Hematopoietic multipotent progenitor cell treated with erythropoietin and hydrocortisone succinate and interleukin-3 and kit ligand, for 8 days (in vitro differentiated cells): ENCODE results near the gene MEFV.
A peak's percentile ranks its signal among the peaks of the same experiment; 100 is the strongest.
"Not testable (repeated sequence)": the region's sequence is repeated elsewhere in the genome, so short reads cannot be mapped to it uniquely, and the experiment has no call there.

Source experiments
- DNase-seq: peaks from one replicate; pipeline ENCODE4 v3.0.0-alpha.2; 2015

Gene MEFV

DNA sequence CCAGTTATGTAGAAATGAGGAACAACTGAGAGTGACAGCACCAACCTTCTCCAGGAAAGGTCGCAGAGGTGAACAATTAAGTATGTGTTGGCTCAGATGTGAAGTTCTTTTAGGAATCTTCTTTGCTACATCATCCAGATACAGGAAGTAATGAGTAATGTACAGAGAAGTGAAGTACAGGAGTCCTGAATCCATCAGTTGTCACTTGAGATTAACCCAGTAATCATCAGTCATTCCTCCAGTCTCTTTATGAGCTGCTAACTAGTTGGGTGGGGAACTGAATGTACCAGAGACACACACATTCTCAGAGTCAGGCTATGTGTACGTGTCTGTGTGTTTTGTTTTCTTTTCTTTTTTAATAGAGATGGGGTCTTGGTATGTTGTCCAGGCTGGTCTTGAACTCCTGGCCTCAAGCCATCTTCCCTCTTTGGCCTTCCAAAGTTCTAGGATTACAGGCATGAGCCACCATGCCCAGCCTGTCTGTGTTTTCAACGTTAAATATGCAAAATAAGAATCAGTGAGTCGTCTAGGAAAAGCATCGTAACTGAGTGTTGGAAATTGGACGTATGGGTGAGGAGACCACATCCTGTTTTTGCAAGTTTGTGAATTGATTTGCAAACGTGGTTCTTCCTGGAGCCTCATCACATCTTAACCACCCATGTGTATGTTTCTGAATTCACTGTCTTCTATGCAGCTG, 41.4 kb downstream of the MEFV start:
- no peak for DNase-seq

DNA sequence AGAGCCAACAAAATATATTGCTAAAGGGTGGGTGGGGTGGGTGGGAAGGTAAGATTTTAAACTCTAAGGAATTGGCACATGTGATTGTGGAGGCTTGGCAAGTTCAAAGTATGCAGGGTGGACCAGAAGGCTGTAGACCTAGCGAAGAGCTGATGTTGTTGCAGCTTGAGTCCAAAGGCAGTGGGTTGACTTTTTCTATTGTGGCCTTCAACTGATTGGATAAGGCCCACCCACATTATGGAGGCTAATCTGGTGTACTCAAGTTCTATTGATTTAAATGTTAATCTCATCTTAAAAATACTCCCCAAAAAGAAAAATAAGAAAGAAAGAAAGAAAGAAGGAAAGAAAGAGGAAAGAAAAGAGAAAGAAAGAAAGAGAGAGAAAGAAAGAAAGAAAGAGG, 43.9 kb downstream of the MEFV start:
- DNase-seq = no peak

DNA sequence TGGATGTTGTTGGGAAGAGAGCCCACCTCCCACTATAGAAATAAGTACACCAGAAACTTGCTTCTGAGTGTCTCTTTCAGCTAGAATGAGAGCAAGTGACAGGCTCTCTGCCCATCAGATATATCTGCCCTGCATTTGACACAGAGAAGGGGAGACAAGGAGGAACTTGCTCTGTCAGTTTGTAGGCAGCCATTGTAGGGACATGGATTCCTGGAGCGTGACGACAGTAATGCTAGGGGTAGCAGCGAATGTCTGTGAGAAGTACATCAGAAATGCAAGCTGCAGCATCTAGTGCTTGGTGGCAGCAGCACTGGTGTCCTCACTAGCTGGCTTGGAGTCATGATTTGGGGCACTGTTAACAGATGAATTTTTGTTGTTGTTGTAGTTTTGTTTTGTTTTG, 44.4 kb downstream of the MEFV start:
- DNase-seq = no peak

DNA sequence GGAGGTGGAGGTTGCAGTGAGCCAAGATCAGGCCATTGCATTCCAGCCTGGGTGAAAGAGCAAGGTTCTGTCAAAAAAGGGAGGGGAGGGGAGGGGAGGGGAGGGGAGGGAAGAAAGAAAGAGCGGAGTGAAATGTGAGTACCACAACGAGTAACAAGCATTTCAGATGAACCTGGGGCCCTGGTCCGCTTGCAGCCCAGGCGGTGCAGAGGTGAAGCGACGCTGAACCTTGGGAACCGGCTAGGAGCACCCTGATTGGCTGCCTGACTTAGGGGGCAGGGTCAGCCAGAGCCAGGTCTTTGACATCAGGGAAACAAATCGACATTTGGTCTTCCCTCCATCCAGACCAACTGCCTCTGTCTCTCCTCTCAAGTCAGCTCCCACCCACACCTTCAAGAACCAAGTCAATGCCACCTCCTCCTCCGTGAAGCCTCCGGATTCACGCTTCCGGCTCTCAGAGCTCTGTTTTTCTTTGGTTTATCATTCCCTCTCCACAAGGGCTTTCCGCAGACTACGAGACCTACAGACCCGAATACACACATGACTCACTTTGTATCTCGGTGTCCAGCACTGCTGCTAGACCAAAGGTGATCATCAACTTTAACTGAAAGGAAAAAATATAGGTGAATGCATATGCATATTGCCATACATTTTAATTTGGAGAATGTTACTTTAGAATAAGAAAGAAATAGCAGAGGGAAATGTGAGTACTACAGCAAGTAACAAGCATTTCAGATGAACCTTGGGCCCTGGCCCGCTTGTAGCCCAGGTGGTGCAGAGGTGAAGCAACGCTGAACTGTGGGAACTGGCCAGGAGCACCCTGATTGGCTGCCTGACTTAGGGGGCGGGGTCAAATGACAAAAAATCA, 49.1 kb downstream of the MEFV start:
- DNase-seq = no peak

DNA sequence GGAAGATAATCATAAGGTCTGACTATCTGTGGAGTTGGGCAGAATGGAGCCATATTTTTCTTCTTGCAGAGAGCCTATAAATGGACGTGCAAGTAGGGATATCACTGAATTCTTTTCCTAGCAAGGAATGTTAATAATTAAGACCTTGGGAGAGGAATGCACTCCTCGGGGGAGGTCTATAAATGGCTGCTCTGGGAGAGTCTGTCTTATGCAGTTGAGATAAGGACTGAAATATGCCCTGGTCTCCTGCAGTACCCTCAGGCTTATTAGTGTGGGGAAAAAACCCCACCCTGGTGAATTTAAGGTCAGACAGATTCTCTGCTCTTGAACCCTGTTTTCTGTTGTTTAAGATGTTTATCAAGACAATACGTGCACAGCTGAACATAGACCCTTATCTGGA, 50.5 kb downstream of the MEFV start:
- not testable (repeated sequence) for DNase-seq

DNA sequence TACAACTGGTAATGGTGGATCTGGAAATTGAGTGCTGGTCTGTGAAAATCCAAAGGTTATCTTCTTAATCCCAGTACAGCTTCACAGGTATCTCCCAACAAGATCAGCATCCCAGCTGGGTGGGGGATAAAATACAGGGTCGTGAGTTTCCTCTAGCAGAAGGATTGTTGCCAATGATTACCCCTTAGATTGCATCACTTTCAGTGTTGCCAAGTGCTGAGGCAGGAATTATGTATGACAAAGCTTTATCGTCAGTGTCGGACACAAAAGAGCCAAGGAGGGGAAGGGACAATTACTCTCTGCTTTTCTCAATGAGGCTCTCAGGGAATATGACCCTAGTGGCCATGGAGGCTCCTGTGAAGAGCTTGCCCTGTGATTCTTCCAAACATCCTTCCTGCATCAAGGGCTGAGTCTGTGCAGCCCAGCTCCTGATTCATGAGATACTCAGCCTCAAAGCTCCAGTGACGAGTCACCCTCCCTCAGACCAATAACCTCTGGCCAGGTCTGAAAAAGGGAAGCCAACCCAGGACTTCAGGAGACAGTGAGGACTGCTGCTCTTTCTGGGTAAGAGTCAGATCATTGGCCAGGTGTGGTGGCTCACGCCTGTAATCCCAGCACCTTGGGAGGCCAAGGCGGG, 53.4 kb downstream of the MEFV start:
- no peak for DNase-seq

DNA sequence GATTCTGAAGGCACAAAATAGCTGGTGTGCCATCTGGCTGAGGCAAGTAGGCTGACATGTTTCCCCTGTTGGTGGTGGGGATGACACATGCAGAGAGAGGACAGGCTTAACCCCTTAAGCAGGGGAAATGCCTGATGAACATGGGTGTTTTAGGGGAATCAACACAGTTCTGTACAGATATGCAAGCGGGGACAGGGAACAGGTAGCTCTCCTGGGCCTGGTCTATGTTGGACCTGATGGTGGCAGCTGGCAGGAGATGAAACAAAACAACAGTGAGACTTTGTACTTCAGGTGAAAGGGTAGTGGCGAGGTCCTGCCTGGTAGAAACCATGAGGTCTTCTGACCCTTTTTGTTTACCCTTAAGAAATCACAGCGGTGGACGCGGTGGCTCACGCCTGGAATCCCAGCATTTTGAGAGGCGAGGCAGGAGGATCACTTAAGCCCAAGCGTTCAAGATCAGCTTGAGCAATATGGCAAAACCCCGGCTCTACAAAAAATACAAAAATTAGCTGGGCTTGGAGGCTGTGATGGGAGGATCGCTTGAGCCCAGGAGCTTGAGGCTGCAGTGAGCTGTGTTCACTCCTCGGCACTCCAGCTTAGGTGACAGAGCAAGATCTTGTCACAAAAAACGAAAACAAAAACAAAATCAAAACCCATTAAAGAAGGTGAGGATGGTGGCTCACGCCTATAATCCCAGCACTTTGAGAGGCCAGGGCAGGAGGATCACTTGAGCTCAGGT, 57.9 kb downstream of the MEFV start:
- no peak for DNase-seq

DNA sequence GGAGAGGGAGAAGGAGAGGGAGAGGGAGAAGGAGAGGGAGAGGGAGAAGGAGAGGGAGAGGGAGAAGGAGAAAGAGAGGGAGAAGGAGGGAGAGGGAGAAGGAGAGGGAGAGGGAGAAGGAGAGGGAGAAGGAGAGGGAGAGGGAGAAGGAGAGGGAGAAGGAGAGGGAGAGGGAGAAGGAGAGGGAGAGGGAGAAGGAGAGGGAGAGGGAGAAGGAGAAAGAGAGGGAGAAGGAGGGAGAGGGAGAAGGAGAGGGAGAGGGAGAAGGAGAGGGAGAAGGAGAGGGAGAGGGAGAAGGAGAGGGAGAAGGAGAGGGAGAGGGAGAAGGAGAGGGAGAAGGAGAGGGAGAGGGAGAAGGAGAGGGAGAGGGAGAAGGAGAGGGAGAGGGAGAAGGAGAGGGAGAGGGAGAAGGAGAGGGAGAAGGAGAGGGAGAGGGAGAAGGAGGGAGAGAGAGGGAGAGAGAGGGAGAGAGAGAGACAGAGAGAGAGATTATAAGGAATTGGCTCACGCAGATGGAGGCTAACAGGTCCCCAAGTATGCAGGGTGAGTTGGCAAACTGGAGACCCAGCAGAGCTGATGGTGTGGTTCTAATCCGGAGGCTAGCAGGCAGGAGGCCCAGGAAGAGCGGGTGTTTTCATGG, 58.6 kb downstream of the MEFV start:
- DNase-seq = not testable (repeated sequence)

DNA sequence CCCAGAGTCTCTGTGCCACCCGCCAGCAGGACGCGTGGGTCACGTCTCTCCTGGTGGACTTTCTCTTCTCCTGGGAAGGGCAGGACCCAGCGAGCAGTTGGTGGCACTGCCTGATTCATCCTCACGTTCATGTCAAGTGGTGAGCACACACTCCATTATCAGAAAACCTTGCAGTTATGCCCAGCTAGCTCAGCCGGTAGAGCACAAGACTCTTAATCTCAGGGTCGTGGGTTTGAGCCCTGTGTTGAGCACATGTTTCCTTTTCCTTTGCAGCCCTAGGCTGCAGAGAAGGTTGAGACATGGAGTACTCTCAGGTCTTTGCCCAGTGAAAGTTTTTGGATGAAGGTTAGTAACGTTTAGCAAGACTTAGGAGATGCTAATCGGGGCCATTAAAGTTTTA, 60.5 kb downstream of the MEFV start:
- DNase-seq = peak; percentile 25

DNA sequence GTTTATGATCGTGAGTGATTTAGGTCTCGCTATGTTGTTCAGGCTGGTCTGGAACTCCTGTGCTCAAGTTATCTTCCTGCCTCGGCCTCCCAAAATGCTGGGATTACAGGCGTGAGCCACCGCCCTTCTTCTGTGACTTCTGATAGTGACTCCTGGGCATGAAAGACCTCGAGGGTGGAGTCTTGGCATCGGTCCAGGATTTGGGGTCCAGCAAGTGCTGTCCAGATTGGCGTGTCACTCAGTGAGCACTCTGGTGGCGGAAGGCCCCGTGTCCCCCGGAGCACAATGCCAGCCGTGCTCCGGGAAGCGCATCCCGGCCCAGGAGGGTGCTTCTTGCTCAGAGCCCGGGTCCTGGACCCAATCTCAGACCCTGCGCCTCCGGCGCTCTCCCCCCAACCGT, 61.6 kb downstream of the MEFV start:
- DNase-seq = peak; percentile 56

DNA sequence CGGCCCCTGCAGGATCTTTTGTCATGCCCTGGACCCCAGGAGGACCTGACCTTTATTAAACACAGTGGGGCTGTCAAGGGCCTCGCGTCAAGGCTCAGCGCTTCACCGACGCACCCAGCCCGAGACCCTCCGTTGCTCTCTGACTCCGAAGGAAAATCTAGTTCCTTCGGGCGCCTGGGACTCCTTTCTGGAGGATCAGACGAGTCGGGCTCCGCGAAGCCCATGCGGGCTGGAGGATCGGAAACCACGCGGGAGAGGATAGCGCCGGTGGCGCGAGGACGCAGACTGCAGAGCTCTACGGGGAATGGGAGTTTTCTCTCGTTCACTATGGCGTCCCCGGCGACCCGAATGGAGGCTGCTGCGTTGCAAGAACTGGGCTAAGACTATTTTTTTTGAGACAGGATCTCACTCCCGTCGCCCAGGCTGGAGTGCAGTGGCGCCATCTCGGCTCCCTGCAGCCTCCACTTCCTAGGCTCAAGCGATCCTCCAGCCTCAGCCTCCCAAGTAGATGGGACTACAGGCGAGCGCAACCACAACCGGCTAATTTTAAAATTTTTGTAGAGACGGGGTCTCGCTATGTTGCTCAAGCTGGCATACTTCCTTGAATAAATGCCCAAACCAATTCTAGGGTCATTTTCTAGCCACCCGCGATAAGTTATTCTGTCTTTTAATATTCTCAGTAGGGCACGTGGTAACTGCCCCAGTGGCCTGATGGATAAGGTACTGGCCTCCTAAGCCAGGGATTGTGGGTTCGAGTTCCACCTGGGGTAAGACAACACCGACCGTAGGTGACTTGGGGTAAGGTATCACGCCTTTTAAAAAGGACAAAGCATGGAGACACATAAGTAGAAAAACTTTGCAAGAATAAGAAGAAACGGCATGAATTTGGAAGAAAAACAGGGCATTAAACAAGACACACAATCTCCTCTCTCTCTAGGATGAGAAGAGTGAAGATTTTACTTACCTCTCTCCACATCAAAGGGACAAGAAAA, 62.9 kb downstream of the MEFV start:
- DNase-seq = no peak

DNA sequence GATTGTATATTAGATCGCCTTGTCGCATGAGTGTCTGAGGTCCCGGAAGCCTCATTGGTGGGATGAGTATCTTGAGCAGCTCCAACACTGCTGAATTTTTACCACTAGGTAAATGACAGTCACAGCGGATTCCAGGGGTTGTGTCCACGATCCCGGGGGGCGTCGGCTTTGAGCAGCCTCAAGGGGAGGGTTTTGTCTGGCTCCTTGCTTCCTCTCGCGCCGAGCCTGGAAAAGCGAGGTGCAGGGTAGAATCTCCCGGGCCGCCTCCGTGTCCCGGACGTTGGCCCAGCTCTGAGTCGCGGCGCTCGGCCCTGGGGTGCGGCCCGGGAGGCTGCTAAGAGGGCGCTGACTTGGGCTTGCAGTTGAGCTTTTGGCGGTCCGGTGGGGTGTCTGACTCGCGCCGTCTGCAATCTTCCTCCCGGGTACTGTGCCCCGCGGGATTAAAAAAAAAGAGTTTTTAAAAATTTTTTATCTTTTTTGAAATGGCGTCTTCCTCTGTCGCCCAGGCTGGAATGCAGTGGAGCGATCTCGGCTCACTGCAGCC, 63.9 kb downstream of the MEFV start:
- DNase-seq = no peak
